Measurements from ENCODE around the gene ZNF746. TPM values are rescaled to one million over a fixed set of nuclear protein-coding genes. Genes with fewer than 3 reads are reported as not detected.

ZNF746 gene
- polyA plus RNA-seq, 2 of the 4 experiments (the other 2 are of a cell fraction), result 6.8 to 10.7 TPM

- FAIRE-seq, result no peak
- DNase-seq (ENCODE audit: low read depth in 1 of 2, low spot score in 1 of 2), result no peak
- H3K4me2 ChIP-seq, result no peak overlapping the region
- POLR2A ChIA-PET, result no interaction called here
- no peaks in the 10 kb centered on the region for H3K9me3 ChIP-seq
- H3K27ac ChIP-seq, result no peak overlapping the region
- no peak overlapping the region for H3K4me3 ChIP-seq
- no peak for TF ChIP-seq TFCP2L1 (CRISPR knock-in tag; IDR thresholded peaks at IDR 0.05)
- no peak for TF ChIP-seq RARB (CRISPR knock-in tag; IDR thresholded peaks at IDR 0.05)
- no peak for TF ChIP-seq RAD21 (conservative IDR thresholded peaks at IDR 0.05 in 1 of 2, IDR thresholded peaks at IDR 0.05 in 1 of 2)
- no peak for TF ChIP-seq PHF8 (IDR thresholded peaks at IDR 0.05; ENCODE audit: borderline replicate concordance, low read depth)
- no peak for TF ChIP-seq EP300 (IDR thresholded peaks at IDR 0.05)
- no peak for TF ChIP-seq FOSL2 (IDR thresholded peaks at IDR 0.05)
- TF ChIP-seq FOSL2 (CRISPR knock-in tag; IDR thresholded peaks at IDR 0.05), result no peak
- TF ChIP-seq SREBF2 (IDR thresholded peaks at IDR 0.05), result no peak
- no peak for TF ChIP-seq NR3C1 (IDR thresholded peaks at IDR 0.05)
- no peak for TF ChIP-seq BCL3 (IDR thresholded peaks at IDR 0.05)
- CTCF ChIA-PET, result interaction anchor here (2.6 to 3.6 kb wide), 2 partner anchors 14 to 16 kb away, joined by 7 to 11 read pairs; partner anchors contain the start of gene ZNF777
- no peak for ATAC-seq
- no peaks in the 10 kb centered on the region for H3K4me1 ChIP-seq
- WGBS (ENCODE audit: missing lambda C conversion rate), result 90% methylated on average over 6 of the region's 6 CpGs
Measured at GRCh38 chr7:149444287-149444686, 53.3 kb downstream of the ZNF746 start.

GRCh38 chr7:149443523-149443922 lies 54.1 kb downstream of the ZNF746 start:
- Histone ChIP-seq H3K4me3 (no peak overlapping the region), H3K9me3 (no peaks in the 10 kb centered on the region), H3K27ac (no peak overlapping the region), H3K4me2 (no peak overlapping the region), H3K4me1 (no peaks in the 10 kb centered on the region)
- ATAC-seq, result no peak
- TF ChIP-seq TP53 (CRISPR knock-in tag; IDR thresholded peaks at IDR 0.05) (no peak), E2F6 (IDR thresholded peaks at IDR 0.05; ENCODE audit: borderline replicate concordance, low read depth) (no peak), RARB (CRISPR knock-in tag; IDR thresholded peaks at IDR 0.05) (no peak), ESRRA (IDR thresholded peaks at IDR 0.05; ENCODE audit: borderline replicate concordance, low read length) (no peak), FOSL2 (IDR thresholded peaks at IDR 0.05) (no peak), FOSL2 (CRISPR knock-in tag; IDR thresholded peaks at IDR 0.05) (no peak), TFCP2L1 (CRISPR knock-in tag; IDR thresholded peaks at IDR 0.05) (no peak), KDM1A (IDR thresholded peaks at IDR 0.05; ENCODE audit: low read depth) (no peak), PHF8 (IDR thresholded peaks at IDR 0.05; ENCODE audit: borderline replicate concordance, low read depth) (no peak), MAX (IDR thresholded peaks at IDR 0.05) (no peak), HOXA7 (CRISPR knock-in tag; IDR thresholded peaks at IDR 0.05) (no peak)
- 89% methylated on average over 7 of the region's 7 CpGs for WGBS (ENCODE audit: missing lambda C conversion rate)
- POLR2A ChIA-PET, result no interaction called here
- FAIRE-seq, result no peak
- CTCF ChIA-PET, result interaction anchor here (1.3 kb wide), 1 partner anchor 21 kb away, joined by 3 read pairs; no protein-coding TSS in a partner anchor
- no peak for DNase-seq (ENCODE audit: low read depth in 1 of 2, low spot score in 1 of 2)

GRCh38 chr7:149442924-149443323 lies 54.7 kb downstream of the ZNF746 start:
- H3K4me2 ChIP-seq, result no peak overlapping the region
- H3K4me1 ChIP-seq, result no peaks in the 10 kb centered on the region
- TF ChIP-seq CEBPB (IDR thresholded peaks at IDR 0.05) (no peak), HES2 (IDR thresholded peaks at IDR 0.05) (no peak), SREBF2 (IDR thresholded peaks at IDR 0.05) (no peak), MAFK (IDR thresholded peaks at IDR 0.05; ENCODE audit: partially characterized antibody) (no peak), GATA3 (IDR thresholded peaks at IDR 0.05; ENCODE audit: borderline replicate concordance) (no peak), SMC3 (IDR thresholded peaks at IDR 0.05) (no peak), EHF (CRISPR knock-in tag; IDR thresholded peaks at IDR 0.05) (no peak), USF2 (IDR thresholded peaks at IDR 0.05) (no peak), ZNF302 (CRISPR knock-in tag; IDR thresholded peaks at IDR 0.05) (no peak), CHD2 (IDR thresholded peaks at IDR 0.05; ENCODE audit: low read length, partially characterized antibody) (no peak), HEYL (CRISPR knock-in tag; IDR thresholded peaks at IDR 0.05) (no peak), EHMT2 (IDR thresholded peaks at IDR 0.05; ENCODE audit: low read depth) (no peak), PHF8 (IDR thresholded peaks at IDR 0.05; ENCODE audit: borderline replicate concordance, low read depth) (no peak), NPAS2 (CRISPR knock-in tag; IDR thresholded peaks at IDR 0.05; ENCODE audit: borderline replicate concordance) (no peak), CBX2 (IDR thresholded peaks at IDR 0.05; ENCODE audit: borderline replicate concordance, low read depth) (no peak), RFX5 (IDR thresholded peaks at IDR 0.05) (no peak), HDAC2 (IDR thresholded peaks at IDR 0.05) (no peak)
- ChIA-PET POLR2A (no interaction called here), CTCF (interaction anchor here (1.0 to 1.3 kb wide), 2 partner anchors 20 to 316 kb away, joined by 3 to 4 read pairs; no protein-coding TSS in a partner anchor)
- WGBS (ENCODE audit: missing lambda C conversion rate), result 68% methylated on average over 3 of the region's 3 CpGs
- no peak overlapping the region for H3K27ac ChIP-seq
- H3K4me3 ChIP-seq, result no peak overlapping the region
- ATAC-seq, result no peak
- FAIRE-seq, result no peak
- H3K9me3 ChIP-seq, result no peaks in the 10 kb centered on the region
- DNase-seq (ENCODE audit: low read depth in 1 of 2, low spot score in 1 of 2), result no peak

Data from A549 (cell line).